GM19395 (cell line): ENCODE data around the gene CLEC4G.

Experiments
- ATAC-seq: cut with Tn5 transposase; IDR thresholded peaks from one replicate; pipeline ENCODE4 v1.9.1; 2021; ENCODE audit warnings: mild to moderate bottlenecking, moderate library complexity; ENCODE audit not compliant: unreplicated experiment

Gene CLEC4G

DNA sequence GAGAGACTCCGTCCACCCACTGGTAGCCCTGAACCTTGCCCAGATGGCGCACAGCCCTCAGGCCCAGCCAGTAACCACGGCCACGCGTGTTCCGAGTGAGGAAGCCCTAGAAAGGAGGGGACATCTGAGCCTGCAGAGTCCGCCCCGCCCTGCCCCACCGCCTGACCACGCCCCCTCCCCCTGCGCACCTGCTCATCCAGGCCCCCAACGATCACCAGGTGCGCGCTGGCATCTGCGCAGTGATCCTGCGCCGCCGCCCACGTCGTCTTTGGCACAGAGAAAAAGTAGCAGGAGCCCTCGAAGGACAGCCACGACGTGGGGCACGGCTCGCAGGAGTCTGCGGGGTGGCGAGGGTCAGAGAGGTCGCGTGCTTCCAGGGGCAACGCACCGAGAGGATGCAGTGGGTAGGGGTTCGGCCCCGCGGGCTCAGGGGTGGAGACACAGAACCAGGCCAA, 2.1 kb downstream of the CLEC4G start:
- no peak for ATAC-seq

DNA sequence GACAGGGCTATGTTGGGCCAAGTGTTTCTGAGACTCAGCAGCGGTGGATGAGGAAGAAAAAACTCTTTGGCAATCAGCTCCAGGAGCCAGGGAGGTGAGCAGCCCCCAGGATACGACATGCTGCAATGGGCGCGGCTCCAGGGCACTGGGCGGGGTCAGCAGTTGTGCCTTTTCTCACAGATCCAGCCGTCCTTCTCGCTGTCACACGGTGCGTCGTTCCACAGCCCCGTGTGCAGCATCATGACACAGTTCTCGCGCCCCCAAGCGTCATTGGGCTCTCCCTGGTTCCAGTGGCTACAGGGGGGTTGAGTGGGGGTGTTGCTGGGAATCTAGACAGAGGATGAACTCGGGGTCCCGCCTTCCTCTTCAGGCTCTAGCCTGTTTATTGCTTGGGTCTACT, 2.7 kb downstream of the CLEC4G start:
- ATAC-seq = no peak

DNA sequence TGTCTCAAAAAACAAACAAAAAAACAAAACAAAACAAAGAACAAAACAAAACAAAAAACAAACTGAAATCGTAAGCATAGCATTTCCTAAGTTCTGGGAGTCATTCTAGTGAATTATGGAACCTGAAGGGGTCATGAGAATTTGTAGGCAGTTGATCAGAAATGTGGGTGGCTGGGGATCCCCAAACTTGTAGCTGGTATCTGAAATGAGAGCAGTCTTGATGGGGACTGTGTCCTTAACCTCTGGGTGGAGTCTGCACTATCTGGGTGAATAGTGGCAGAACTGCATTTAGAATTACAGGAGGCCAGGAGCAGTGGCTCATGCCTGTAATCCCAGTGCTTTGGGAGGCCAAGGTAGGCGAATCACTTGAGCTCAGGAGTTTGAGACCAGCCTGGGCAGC, 6.1 kb downstream of the CLEC4G start:
- ATAC-seq = no peak

DNA sequence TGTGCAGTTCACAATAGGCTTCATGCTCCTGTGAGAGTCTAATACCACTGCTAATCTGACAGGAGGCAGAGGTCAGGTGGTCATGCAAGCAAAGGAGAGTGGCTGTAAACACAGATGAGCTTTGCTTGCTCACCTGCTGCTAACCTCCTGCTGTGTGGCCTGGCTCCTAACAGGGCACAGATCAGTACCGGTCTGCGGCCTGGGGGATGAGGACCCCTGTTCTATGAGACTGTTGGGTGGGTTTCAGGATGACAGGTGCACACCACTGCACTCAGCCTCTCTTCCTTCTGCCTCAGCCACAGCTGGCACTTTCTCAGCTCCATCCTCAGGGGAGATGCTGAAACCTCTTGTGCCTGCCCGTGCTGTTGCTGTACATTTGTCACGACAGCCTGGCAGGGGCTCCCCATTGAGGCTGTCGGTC, 9.7 kb downstream of the CLEC4G start:
- ATAC-seq = no peak

DNA sequence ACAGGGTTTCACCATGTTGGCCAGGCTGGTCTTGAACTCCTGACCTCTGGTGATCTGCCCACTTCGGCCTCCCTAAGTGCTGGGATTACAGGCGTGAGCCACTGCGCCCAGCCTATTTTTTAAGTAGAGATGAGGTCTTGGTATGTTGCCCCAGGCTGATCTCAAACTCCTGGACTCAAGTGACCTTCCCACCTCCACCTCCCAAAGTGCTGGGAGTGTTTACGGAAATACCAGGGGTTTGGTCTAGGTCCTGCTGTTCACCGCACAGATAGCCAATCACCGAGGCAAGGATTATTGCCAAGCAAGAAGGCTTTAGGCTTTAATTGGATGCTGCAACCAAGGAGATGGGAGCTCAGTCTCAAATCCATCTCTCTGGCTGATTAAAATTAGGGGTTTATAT, 11.6 kb downstream of the CLEC4G start:
- no peak for ATAC-seq

DNA sequence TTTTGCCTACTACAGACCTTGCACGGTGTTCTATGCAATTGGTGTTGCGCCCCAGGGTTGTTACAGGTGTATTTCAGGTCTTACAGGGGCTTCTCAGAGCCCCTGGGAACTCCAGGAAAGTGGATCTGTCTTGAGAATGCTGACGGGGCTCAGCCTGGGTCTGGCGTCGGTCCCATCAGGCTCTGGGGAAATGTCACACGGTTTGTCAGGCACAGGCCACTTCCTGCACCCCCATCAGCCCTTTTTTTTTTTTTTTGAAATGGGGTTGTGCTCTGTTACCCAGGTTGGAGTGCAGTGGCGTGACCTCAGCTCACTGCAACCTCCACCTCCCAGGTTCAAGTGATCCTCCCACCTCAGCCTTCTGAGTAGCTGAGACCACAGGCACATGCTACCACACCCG, 13.2 kb downstream of the CLEC4G start:
- ATAC-seq = no peak

DNA sequence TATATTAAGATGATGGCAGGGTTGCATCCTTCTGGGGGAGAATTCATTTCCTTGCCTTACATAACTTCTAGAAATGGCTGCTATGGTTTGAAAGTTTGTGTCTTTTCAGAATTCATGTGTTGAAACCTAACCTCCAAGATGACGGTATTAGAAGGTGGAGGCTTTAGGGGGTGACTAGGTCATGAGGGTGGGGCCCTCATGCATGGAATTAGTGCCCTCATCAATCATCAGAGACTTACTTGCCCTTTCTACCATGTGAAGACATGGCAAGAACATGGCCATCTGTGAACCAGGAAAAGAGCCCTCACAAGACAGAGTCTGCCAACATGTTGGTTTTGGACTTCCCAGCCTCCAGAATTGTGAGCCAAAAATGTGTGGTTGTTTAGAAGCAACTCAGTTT, 15.1 kb downstream of the CLEC4G start:
- ATAC-seq = no peak

DNA sequence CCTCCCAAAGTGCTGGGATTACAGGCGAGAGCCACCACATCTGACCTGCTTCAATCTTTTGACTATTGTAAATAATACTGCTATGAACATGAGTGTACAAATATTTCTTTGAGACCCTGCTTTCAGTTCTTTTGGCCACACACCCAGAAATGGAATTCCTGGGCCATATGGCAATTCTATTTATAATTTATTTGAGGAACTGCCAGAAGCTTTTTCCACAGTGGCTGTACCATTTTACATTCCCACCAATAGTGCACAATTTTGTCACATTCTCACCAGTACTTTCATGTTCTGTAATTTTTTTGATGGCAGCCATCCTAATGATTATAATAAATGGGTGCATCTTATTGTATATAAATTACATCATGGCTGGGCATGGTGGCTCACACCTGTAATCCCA, 16.2 kb downstream of the CLEC4G start:
- no peak for ATAC-seq

DNA sequence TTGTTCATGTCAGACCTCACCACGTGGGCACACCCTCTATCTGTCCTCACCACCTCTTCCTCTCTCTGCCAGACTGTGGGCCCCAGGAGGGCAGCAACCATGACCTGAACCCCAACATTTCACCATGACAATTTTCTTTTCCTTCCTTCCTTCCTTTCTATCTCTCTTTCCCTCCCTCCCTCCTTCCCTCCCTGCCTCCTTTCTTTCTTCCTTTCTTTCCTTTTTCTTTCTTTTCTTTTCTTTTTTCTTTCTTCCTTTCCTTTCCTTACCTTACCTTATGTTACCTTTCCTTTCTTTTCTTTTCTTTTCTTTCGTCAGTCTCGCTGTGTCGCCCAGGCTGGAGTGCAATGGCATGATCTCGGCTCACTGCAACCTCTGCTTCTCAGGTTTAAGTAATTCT, 21.3 kb downstream of the CLEC4G start:
- no peak for ATAC-seq

DNA sequence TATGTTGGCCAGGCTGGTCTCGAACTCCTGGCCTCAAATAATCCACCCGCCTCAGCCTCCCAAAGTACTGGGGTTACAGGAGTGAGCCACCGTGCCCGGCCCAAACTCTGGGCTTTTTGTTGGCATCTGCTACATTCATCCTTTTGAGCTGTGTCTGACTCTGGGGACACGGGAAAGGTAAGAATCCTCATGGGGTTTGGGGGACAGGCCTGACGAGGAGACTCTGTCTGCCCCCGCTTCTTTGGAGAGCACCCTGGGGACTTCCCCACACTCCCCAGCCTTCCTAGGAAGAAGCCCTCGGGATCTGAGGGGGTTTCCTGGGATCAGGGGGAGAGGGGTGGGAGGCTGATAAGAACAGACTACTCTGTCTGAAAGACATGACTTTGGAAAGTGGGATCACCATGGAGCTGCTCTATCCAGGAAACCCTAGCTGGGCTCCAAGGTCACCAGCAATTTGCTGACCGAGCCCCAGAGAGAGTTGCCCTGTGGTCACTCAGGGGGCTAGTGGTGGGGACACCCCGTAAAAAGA, 21.9 kb downstream of the CLEC4G start:
- ATAC-seq = no peak

DNA sequence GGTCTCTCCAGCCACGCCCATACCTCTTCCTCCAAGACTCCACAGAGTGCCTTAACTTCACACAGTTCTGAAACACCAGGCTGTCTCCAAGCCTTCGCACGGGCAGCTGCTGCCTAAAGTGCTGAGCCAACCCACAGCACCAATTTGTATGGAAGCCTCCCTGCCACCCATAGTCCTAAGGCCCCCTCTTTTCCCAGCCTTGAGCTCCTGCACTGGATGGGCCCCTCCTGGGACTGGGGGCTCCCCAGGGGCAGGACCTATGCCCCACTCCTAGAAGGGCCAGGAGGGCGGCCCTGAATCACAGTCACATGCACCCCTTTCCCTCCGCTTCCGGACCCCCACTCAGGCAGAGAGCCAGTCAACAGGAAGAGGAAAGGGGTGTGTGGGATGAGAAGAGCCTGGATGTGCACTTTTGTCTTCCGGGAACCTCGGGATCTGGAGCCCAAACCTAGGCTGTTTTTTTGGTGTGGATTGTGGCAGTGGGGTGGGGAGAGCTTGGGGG, 24.9 kb downstream of the CLEC4G start:
- ATAC-seq = no peak

DNA sequence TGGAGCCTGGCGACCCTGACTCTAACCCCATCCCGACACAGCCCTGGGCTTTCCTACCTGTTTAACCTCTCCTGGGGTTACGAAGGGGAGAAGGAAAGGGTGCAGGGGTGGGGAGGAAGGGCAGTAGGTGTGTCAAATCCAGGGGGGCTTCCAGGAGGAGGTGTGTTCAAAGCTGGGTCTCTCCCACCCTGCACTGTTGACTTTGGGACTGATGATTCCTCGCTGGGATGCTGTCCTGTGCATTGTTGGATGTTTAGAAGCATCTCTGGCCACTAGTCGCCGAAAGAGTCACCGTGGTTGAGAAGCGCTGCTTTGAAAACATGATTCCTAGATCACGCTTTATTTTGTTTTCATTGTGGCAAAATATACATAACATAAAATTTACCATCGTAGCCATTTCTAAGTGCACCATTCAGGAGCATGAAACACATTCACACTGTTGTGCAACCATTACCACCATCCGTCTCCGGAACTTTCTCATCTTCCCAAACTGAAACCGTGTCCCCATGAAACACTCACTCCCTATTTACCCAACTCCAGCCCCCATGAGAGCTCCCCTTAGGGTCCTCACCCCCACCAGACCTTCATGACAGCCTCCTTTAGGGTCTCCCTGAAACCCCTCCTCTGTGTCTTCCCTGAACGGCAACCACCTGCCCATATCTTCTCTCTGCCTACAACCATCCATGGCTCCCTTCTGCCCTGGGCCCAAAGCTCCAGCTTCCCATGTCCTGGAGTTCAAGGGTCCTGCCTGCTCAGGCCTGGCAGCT, 25.5 kb downstream of the CLEC4G start:
- ATAC-seq = no peak

DNA sequence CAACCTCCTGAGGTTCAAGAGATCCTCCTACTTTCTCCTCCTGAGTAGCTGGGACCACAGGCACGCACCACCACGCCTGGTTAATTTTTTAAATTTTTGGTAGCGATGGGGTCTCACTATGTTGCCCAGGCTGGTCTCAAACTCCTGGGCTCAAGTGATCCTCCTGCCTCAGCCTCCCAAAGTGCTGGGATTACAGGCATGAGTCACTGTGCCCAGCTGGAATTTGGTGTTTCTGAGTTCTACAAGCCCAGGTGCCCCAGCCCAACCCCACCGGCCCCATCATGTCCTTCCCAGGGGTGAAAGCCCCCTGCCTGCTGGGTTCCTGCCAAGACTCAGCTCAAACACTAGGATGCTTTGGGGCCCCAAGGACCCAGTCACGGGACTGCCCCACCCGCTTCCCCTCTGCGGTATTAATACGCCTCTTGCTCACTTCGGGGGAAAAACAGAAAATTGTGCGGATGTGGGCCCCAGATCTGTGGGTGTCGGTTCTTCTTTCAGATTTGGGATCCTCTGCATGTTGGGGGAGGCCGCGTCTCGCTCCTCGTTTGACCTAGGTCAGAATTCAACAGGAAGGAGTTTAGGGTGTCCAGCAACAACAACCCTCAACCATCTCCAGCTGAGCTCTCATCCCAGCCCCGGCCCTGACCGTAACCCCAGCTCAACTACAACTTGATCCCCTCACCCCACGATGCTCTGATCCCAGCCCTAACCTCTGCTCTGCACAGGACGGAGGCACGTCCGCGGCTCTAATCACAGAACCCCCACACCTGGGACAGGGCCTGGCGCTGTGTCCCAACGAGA, 26.3 kb downstream of the CLEC4G start:
- ATAC-seq = peak; percentile 55

DNA sequence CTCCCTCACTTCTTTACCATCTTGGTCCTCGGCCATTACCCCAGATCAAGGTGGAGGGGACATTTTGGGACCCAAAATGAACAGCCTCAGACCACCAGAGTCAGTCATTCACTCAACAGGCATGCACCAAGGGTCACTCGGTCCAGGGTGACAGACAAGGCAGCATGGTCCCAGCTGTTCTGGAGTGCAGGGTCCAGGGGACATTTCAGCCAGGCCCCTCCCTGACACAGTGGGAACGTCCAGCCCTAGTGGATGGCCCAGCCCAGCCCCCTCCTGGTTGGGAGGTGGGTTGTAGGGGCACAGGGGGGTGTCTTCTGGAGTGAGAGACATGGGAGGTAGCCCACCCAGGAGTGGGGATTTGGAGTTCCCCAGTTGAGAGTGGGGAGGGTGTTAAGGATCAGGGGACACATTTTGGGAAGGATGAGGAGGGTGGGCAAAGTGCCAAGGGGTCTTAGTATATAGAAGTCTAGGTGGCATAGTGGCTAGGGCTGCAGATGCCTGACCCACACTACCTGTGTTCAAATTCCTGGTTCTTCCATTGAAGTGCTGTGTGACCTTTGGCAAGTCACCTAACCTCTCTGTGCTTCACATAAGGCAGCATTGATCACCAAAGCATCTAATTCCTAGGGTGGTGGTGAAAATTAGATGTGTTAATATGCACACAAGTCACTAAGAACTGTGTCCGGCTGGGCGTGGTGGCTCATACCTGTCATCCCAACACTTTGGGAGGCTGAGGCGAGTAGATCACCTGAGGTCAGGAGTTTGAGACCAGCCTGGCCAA, 27.4 kb downstream of the CLEC4G start:
- no peak for ATAC-seq

DNA sequence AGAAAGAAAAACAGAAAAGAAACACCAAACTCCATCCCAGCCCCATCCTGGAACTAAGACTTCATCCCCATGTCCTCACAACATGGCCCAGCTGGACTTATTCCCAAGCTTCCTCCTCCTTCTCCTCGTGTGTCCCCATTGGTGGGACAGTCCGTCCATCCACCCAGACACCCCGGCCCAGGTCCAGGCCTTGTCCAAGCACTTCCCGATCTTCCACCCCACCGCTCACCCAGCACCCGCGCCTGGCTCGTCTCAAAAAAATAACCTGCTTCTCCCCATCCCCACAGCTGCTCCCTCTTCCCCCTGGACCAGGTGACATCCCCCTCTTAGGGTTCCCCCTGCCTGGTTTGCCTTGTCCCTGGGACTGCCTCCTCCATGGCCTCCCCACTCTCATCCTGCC, 28.6 kb downstream of the CLEC4G start:
- ATAC-seq = no peak

DNA sequence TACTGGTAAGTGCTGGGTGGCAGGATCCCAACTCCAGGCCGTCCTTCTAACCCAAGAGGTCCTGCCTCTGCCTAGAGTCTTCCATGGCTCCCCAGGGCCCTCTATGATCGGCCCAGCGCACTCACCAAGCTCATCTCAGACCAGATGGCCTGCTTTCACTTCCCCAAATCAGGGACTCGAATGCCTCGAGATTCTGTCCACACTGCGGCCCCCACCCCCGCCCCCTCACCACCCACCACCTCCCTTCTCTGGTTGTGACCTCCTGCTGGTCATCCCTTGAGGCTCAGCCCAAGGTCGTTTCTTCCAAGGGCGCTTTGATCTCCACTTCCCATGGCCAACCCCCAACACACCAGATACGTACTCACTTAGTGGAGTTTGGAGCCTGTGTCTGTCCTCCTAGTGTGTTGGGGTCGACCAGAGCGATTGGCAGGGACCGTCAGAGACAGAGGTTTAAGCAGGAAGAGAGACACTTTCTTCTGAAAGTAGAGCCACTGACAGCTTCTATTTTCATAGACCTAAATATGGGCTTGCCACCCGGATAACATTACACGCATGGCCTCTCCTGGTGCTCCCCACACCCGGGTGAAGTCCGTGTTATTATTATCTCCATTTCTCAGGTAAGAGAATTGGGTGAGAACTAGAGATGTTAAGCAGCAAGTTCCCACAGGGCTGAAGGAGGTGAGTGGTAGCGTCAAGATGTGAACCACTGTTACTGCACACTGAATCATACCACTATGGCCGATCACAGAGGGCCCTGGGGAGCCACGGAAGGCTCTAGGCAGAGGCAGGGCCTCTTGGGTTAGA, 30.1 kb downstream of the CLEC4G start, which contains the start of gene FCER2:
TSS of gene FCER2 (minus strand) at position 478 of the 804 bp plus-strand sequence. CDS start 2,371 bp downstream, outside the sequence.
- ATAC-seq = peak; percentile 55

DNA sequence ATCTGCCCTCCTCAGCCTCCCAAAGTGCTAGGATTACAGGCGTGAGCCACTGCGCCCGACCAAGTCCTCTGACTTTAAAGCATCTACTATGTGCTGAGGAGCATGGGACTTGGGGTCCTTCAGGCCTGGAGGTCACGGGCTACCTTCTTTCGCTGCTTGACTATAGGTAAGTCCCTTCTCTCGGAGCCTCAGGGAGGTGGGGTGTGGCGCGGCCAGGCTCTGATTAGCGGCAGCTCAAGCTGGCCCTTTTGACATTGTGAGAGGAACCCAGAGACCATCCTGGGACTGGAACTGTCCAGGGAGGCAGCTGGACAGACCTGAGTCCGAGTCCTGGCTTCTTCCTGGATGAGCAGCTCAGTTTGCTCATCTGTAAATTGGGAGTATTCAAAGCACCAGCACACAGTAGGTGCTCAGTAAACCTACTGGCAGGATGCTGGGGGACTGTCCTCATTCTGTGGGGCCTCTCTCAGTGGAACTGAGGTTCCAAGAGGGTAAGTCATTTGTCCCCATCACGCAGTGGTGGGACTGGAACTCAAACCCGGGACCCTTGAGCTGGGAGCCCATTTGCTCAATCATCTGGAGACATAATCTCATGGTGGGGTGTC, 30.8 kb downstream of the CLEC4G start:
- ATAC-seq = no peak

DNA sequence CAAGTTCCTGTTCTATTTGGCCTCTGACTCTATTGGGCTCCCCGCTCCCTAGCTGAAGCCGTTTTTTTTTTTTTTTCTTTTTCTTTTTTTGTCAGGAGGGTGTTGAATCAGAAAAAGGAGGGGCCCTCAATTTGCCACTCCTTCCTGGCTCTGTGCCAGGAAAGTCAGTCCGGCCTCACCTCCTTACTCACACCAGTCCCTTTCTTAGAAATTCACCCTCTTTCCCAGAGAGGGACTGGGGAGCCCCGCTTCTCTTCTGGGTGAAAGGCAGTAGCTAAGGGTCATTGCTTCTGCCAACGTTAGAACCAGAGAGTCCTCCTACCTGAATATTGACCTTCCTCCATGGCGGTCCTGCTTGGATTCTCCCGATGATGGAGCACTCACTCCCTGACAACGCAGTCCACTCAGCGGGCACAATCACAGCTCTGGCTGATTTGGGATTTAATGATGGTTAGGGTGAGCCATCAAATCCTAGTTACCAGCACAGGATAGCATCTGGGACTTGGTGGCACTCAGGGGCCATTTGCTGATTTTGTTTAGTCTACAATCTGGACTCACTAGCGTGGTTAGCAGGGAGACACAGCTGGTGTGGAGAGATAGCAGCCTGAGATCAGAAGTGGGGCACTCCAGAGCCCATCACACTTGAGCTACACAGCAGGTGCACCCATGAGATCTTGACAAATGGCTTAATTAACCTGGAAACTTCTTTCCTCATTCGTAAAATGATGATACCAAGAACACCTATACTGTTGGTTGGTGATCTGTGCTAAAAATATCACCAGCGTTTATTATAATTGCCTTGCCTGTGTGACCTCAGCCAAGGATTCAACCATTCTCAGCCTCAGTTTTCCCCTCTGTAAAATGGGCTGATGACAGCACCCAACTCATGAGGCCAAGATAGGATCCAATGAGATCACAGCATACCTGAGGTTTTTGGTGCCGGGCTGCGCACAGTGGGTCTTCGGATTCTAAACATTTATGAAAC, 32.2 kb downstream of the CLEC4G start:
- no peak for ATAC-seq
